ENCODE results near the gene PRDM11. TPM values are rescaled to one million over a fixed set of nuclear protein-coding genes. Genes with fewer than 3 reads are reported as not detected.

Gene PRDM11
- 2.9 and 3.8 TPM in 2 replicates for total RNA-seq

DNA sequence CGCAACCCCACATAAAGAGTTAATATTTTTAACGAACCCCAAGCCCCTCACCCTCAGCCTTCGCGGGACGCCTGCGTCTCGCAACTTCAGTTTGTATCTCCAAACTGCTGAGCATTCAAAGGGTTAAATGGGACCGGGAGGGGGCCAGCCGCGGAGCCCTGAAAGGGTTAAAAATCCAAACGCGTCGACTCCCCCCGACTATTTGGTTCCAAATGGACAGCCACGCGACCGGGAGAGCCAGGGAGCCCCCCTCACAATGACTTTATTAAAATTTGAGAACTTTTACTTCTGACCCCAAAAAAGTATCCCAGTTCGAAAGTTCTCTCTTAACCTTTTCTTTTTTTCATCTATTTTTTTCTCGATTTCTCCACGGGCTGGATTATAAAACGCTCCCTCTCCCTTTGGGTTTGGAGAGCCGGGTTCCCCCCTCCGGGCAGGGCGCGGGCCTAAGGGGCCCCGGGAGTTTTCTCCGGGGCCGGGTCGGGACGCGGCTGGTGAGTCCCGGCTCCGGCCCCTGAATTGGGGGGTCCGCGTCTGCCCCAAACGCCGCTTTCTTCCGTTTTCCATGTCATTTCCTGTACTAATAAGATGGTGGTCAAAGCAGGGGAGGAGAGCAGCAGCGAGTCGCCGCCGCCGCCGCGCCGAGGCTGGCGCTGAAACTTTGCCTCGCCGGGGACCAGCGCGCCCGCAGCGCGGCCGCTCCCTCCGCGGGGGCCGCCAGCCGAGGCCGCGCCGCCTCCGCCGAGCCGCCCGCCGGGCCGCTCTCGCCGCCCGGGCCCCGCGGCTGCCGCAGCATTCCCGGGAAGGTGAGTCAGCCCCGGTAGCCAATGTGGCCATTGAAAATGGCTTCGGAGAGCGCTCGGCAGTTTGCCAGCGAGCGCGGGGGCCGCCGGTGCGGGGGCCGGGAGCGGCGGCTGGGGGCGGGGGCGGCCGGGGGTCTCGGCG, at the start of gene PRDM11:
PRDM11 (plus strand) TSS at position 568 of the 945 bp plus-strand sequence. CDS start 35,128 bp downstream, outside the sequence.

Other genes with a start within 250 kb of the PRDM11 start
- gene TP53I11, start 195.8 kb upstream of the PRDM11 start, total RNA-seq: 9.7 and 13.1 TPM in 2 replicates
- gene SYT13, start 139.7 kb downstream of the PRDM11 start, total RNA-seq: not detected in 2 replicates